Measurements from ENCODE around the gene RBM34. TPM values are rescaled to one million over a fixed set of nuclear protein-coding genes. Genes with fewer than 3 reads are reported as not detected.
"Not testable (repeated sequence)": the region's sequence is repeated elsewhere in the genome, so short reads cannot be mapped to it uniquely, and the experiment has no call there.

RBM34 gene
- total and polyA plus RNA-seq, 3 donors from 2014 or later = 48.0 to 62.3 (median 61.9) TPM

GRCh38 chr1:235095938-235096562 lies 65.0 kb downstream of the RBM34 start:
- peaks cover 8% of the 10 kb centered on the region for H3K4me1 ChIP-seq
- intact Hi-C loops (cut with DNase I; ENCODE audit: low total_unique reads) = no loop called here
- WGBS, 2 donors = 85 to 86% methylated on average over 6 of the region's 6 CpGs

GRCh38 chr1:235093696-235094592 lies 67.1 kb downstream of the RBM34 start:
- Histone ChIP-seq H3K4me3 (peak overlapping the region in 1 of 2 donors; percentile 18), H3K4me1 (peaks cover 14% of the 10 kb centered on the region), H3K36me3 (ENCODE audit: low read depth, missing control alignments) (no peaks in the 10 kb centered on the region), H3K9me3 (no peaks in the 10 kb centered on the region), H3K27ac (no peak overlapping the region), H3K27me3 (no peaks in the 10 kb centered on the region)
- DNase-seq = peak; percentile 90
- intact Hi-C loops (cut with DNase I; ENCODE audit: low total_unique reads) = no loop called here
- TF ChIP-seq CTCF (IDR thresholded peaks at IDR 0.05) (peak; percentile 59 to 84 (median 72)), POLR2A (IDR thresholded peaks at IDR 0.05) (no peak)
- 19 to 23% methylated on average over 24 of the region's 24 CpGs for WGBS, 2 donors

More at GRCh38 chr1:235095938-235096562, 65.0 kb downstream of the RBM34 start:
- no peak for TF ChIP-seq CTCF (IDR thresholded peaks at IDR 0.05)
- no peak for TF ChIP-seq POLR2A (IDR thresholded peaks at IDR 0.05)
- no peak for DNase-seq
- H3K4me3 ChIP-seq = no peak overlapping the region
- no peaks in the 10 kb centered on the region for H3K36me3 ChIP-seq (ENCODE audit: low read depth, missing control alignments)
- H3K27me3 ChIP-seq = no peaks in the 10 kb centered on the region
- H3K9me3 ChIP-seq = no peaks in the 10 kb centered on the region
- no peak overlapping the region for H3K27ac ChIP-seq

- Histone ChIP-seq H3K27me3 (no peaks in the 10 kb centered on the region), H3K4me3 (peak overlapping the region in 1 of 2 donors; percentile 18), H3K36me3 (ENCODE audit: low read depth, missing control alignments) (no peaks in the 10 kb centered on the region), H3K27ac (no peak overlapping the region), H3K4me1 (peaks cover 14% of the 10 kb centered on the region), H3K9me3 (no peaks in the 10 kb centered on the region)
- intact Hi-C loops (cut with DNase I; ENCODE audit: low total_unique reads) = no loop called here
- WGBS, 2 donors = 18 to 35% methylated on average over 12 to 27 of the region's 27 CpGs
- peak; percentile 72 for DNase-seq
- no peak for TF ChIP-seq POLR2A (IDR thresholded peaks at IDR 0.05)
- TF ChIP-seq CTCF (IDR thresholded peaks at IDR 0.05) = peak in 1 of 3 experiments; percentile 45
These were observed 67.9 kb downstream of the RBM34 start for GRCh38 chr1:235093013-235093695.

GRCh38 chr1:235092415-235092814 lies 68.6 kb downstream of the RBM34 start:
- H3K4me1 ChIP-seq = peaks cover 14% of the 10 kb centered on the region
- DNase-seq; intact Hi-C loops (cut with DNase I; ENCODE audit: low total_unique reads); H3K27me3 ChIP-seq; H3K36me3 ChIP-seq (ENCODE audit: low read depth, missing control alignments); H3K4me3 ChIP-seq; H3K9me3 ChIP-seq; H3K27ac ChIP-seq: not testable (repeated sequence)
- WGBS, 2 donors = 93 to 97% methylated on average over 11 to 14 of the region's 14 CpGs

- WGBS, 2 donors = 94% methylated on average over 8 of the region's 8 CpGs
- H3K4me3 ChIP-seq; H3K27me3 ChIP-seq; H3K9me3 ChIP-seq; H3K36me3 ChIP-seq (ENCODE audit: low read depth, missing control alignments); DNase-seq; intact Hi-C loops (cut with DNase I; ENCODE audit: low total_unique reads); H3K27ac ChIP-seq: not testable (repeated sequence)
- H3K4me1 ChIP-seq = peaks cover 14% of the 10 kb centered on the region
These were observed 69.0 kb downstream of the RBM34 start for GRCh38 chr1:235092045-235092406.

- H3K36me3 ChIP-seq (ENCODE audit: low read depth, missing control alignments); H3K9me3 ChIP-seq; DNase-seq; H3K27me3 ChIP-seq; intact Hi-C loops (cut with DNase I; ENCODE audit: low total_unique reads); H3K4me3 ChIP-seq; H3K27ac ChIP-seq: not testable (repeated sequence)
- whole genome bisulfite sequencing, 2 donors = 91 to 93% methylated on average over 20 of the region's 20 CpGs
- H3K4me1 ChIP-seq = peaks cover 14% of the 10 kb centered on the region
These were observed 69.6 kb downstream of the RBM34 start for GRCh38 chr1:235091319-235092044.

All from testis (tissue), 3 donors.